Keratinocyte (primary cell): ENCODE data around the gene PARP16. TPM values are rescaled to one million over a fixed set of nuclear protein-coding genes. Genes with fewer than 3 reads are reported as not detected.

ENCODE experiments used
- DNase-seq: peaks from one replicate; pipeline ENCODE4 v3.0.0-alpha.2; 2011; ENCODE audit warnings: low read depth, missing footprints, low spot score
- FAIRE-seq: peaks from 2 replicates; lab custom pipeline; 2011; peaks lifted over from hg19 to GRCh38; lab: Jason Lieb, UNC
- H2AFZ ChIP-seq: 2 replicates; pipeline ENCODE4 v1.6.0; 2012; ENCODE audit warnings: low read length, control low read depth, inconsistent platforms; ENCODE audit not compliant: control insufficient read depth
- H3K27ac ChIP-seq: 2 replicates; pipeline ENCODE4 v1.5.1; 2011; ENCODE audit warnings: low read length; ENCODE audit not compliant: control insufficient read depth, insufficient read depth
- H3K27me3 ChIP-seq: 3 replicates; pipeline ENCODE4 v1.6.0; 2011; ENCODE audit warnings: low read length; ENCODE audit not compliant: control insufficient read depth, insufficient read depth; ENCODE audit errors: extremely low read depth
- H3K36me3 ChIP-seq, 2 experiments: 2 replicates in 1 of 2; 3 replicates in 1 of 2; pipeline ENCODE4 v1.5.1; 2011; ENCODE audit warnings: low read length in 2 of 2, mild to moderate bottlenecking in 1 of 2; ENCODE audit not compliant: control insufficient read depth in 2 of 2, insufficient read depth in 2 of 2; ENCODE audit errors: extremely low read depth in 1 of 2
- H3K4me1 ChIP-seq: 3 replicates; pipeline ENCODE4 v1.5.1; 2011; ENCODE audit warnings: low read length; ENCODE audit not compliant: control insufficient read depth, insufficient read depth; ENCODE audit errors: extremely low read depth
- H3K4me2 ChIP-seq: 3 replicates; pipeline ENCODE4 v1.6.0; 2011; ENCODE audit warnings: low read depth, low read length; ENCODE audit not compliant: control insufficient read depth, insufficient read depth; ENCODE audit errors: extremely low read depth
- H3K4me3 ChIP-seq, 3 experiments: fragments of 200-600 bp in 1 of 3; sonication (generic) in 1 of 3; 2 replicates in 2 of 3; 3 replicates in 1 of 3; pipeline ENCODE4 v1.5.1; 2011 to 2016; ENCODE audit warnings: low read length in 3 of 3, mild to moderate bottlenecking in 3 of 3, control low read depth in 2 of 3, inconsistent platforms in 1 of 3, low read depth in 1 of 3, mixed read lengths in 1 of 3, mixed run types in 1 of 3, moderate library complexity in 1 of 3; ENCODE audit not compliant: control insufficient read depth in 2 of 3, insufficient read depth in 2 of 3; ENCODE audit errors: extremely low read depth in 1 of 3
- H3K79me2 ChIP-seq: 2 replicates; pipeline ENCODE4 v1.6.0; 2012; ENCODE audit warnings: low read length; ENCODE audit not compliant: control insufficient read depth, insufficient read depth
- H3K9ac ChIP-seq: 3 replicates; pipeline ENCODE4 v1.6.0; 2011; ENCODE audit warnings: low read length; ENCODE audit not compliant: control insufficient read depth, insufficient read depth; ENCODE audit errors: extremely low read depth
- H3K9me1 ChIP-seq: 3 replicates; pipeline ENCODE4 v1.6.0; 2011; ENCODE audit warnings: low read length; ENCODE audit not compliant: control insufficient read depth, insufficient read depth; ENCODE audit errors: extremely low read depth
- H3K9me3 ChIP-seq: 2 replicates; pipeline ENCODE4 v1.5.1; 2012; ENCODE audit warnings: low read depth, low read length; ENCODE audit not compliant: control insufficient read depth
- H4K20me1 ChIP-seq: 3 replicates; pipeline ENCODE4 v1.6.0; 2011; ENCODE audit warnings: low read length; ENCODE audit not compliant: control insufficient read depth, insufficient read depth; ENCODE audit errors: extremely low read depth
- EZH2 ChIP-seq: IDR thresholded peaks from one replicate; pipeline ENCODE4 v1.6.1; 2012; ENCODE audit warnings: inconsistent platforms, mild to moderate bottlenecking, low read length, moderate library complexity
- dilution Hi-C: fragments of 300-500 bp; cut with MboI; formaldehyde crosslinking; loops from one replicate; pipeline ENCODE4 v1.7.0; 2020; ENCODE audit warnings: low sequenced_read_pairs; ENCODE audit not compliant: extremely low pct_ligation_motif_present
- polyA plus RNA-seq, 5 experiments: library from polyadenylated mRNA; depleted of rRNA in 3 of 5; stranded (reverse) in 3 of 5; stranded (forward) in 1 of 5; unstranded in 1 of 5; fragments of >200 nt; gene quantifications; 1 replicate in 1 of 5; 2 replicates in 3 of 5; 3 replicates in 1 of 5; pipeline versions ENCODE4 v1.2.1 to v1.2.3, GENCODE V29; 2011 to 2012; ENCODE audit warnings: missing spikeins in 2 of 5, low read depth in 1 of 5, low replicate concordance in 1 of 5
- TF ChIP-seq, protein P1 (sequence below), 3 experiments: IDR thresholded peaks in 1 of 3; conservative IDR thresholded peaks in 1 of 3; optimal IDR thresholded peaks in 1 of 3; 2 replicates in 2 of 3; 3 replicates in 1 of 3; pipeline versions ENCODE3 to v1.5.1; 2011; ENCODE audit warnings: low read length in 3 of 3, mild to moderate bottlenecking in 3 of 3, moderate library complexity in 2 of 3, control low read depth in 1 of 3, inconsistent platforms in 1 of 3; ENCODE audit not compliant: insufficient read depth in 2 of 3; ENCODE audit errors: extremely low read depth in 1 of 3

PARP16 gene
- polyA plus RNA-seq, 1 donor (not counting 4 experiments of a cell fraction or from before 2014, with no cell fraction given) = 2.1 TPM

DNA sequence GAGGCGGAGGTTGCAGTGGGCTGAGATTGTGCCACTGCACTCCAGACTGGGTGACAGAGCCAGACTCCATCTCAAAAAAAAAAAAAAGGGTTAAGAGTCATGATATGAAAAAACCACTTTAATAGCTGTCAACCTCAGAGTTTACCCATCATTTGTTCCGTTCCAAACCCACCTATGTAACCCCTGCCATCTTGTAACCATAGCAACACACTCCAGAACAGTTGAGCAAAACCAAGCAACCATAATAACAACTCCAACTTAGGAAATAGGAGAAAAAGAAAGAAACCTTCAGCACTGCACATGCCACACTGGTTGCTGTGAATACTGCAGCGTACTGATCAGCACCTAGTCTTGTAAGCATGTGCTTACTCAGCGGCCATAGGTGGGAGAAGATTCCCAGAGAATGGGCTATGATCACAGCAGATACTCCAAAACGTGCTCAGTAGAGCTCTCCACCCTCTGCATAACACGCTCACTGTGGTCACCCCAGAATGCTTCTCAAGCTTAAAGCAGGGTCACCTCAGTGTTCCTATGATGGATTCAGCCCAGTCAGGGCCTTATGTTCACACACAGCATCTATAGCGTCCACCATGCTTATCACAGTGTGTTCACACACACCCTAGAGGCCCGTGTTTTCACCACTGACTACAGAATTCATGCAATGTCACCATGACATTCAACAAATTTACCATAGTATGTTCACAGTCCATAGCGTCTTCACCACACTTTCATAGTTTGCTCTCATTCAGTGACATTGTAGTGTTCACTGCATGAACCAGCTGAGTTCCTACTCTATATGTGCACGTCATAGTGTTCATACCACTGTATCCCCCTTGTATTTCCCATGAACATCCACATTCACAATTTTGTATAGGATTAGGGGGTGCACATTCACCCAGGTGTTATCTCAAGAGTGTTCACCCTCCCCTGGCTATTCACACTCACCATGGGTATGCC, 68.9 kb downstream of the PARP16 start:
- no peak overlapping the region for H3K9ac ChIP-seq
- no peaks in the 10 kb centered on the region for H3K27me3 ChIP-seq
- H3K4me1 ChIP-seq = peaks cover 2% of the 10 kb centered on the region
- H3K27ac ChIP-seq = no peak overlapping the region
- H4K20me1 ChIP-seq = no peaks in the 10 kb centered on the region
- no peaks in the 10 kb centered on the region for H3K79me2 ChIP-seq
- no peaks in the 10 kb centered on the region for H3K36me3 ChIP-seq
- no peak for FAIRE-seq
- H3K4me2 ChIP-seq = no peak overlapping the region
- H3K9me3 ChIP-seq = no peaks in the 10 kb centered on the region
- no peak for DNase-seq
- no peak overlapping the region for H2AFZ ChIP-seq
- no peak overlapping the region for H3K4me3 ChIP-seq
- no peaks in the 10 kb centered on the region for H3K9me1 ChIP-seq
- TF ChIP-seq, protein P1, sequence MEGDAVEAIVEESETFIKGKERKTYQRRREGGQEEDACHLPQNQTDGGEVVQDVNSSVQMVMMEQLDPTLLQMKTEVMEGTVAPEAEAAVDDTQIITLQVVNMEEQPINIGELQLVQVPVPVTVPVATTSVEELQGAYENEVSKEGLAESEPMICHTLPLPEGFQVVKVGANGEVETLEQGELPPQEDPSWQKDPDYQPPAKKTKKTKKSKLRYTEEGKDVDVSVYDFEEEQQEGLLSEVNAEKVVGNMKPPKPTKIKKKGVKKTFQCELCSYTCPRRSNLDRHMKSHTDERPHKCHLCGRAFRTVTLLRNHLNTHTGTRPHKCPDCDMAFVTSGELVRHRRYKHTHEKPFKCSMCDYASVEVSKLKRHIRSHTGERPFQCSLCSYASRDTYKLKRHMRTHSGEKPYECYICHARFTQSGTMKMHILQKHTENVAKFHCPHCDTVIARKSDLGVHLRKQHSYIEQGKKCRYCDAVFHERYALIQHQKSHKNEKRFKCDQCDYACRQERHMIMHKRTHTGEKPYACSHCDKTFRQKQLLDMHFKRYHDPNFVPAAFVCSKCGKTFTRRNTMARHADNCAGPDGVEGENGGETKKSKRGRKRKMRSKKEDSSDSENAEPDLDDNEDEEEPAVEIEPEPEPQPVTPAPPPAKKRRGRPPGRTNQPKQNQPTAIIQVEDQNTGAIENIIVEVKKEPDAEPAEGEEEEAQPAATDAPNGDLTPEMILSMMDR (optimal IDR thresholded peaks at IDR 0.05 in 1 of 3, IDR thresholded peaks at IDR 0.05 in 1 of 3, conservative IDR thresholded peaks at IDR 0.05 in 1 of 3; ENCODE audit: extremely low read depth in 1 of 3, insufficient read depth in 2 of 3, low read length in 3 of 3) = no peak
- TF ChIP-seq EZH2 = no peak
- dilution Hi-C loops = no loop called here

DNA sequence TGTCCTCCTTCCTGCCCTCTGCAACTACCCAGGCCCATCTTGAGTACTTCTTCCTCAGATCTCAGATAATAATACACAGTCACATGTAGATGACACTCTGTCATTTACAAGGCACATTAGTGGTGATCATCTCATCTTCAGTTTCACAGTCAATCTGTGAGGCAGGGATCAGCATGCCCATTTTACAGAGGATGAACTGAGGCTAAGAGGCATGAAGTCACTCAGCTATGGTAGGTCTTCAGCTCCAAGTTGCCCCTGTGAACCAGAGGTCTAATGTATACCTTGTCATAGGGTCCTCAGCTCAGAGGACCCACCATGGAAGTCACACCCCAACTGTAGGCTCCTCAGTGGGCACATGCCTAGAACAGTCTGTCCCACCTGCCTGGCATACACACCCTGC, 71.2 kb downstream of the PARP16 start:
- H3K9me3 ChIP-seq = no peaks in the 10 kb centered on the region
- TF ChIP-seq EZH2 = no peak
- TF ChIP-seq, protein P1 (optimal IDR thresholded peaks at IDR 0.05 in 1 of 3, IDR thresholded peaks at IDR 0.05 in 1 of 3, conservative IDR thresholded peaks at IDR 0.05 in 1 of 3; ENCODE audit: extremely low read depth in 1 of 3, insufficient read depth in 2 of 3, low read length in 3 of 3) = no peak
- no peaks in the 10 kb centered on the region for H3K36me3 ChIP-seq
- dilution Hi-C loops = no loop called here
- no peak overlapping the region for H2AFZ ChIP-seq
- no peaks in the 10 kb centered on the region for H3K4me1 ChIP-seq
- no peak overlapping the region for H3K4me3 ChIP-seq
- no peaks in the 10 kb centered on the region for H4K20me1 ChIP-seq
- no peak overlapping the region for H3K4me2 ChIP-seq
- no peaks in the 10 kb centered on the region for H3K27me3 ChIP-seq
- H3K9me1 ChIP-seq = no peaks in the 10 kb centered on the region
- FAIRE-seq (no peak), DNase-seq (no peak)
- no peak overlapping the region for H3K9ac ChIP-seq
- no peak overlapping the region for H3K27ac ChIP-seq
- H3K79me2 ChIP-seq = no peaks in the 10 kb centered on the region
